Astrocyte (in vitro differentiated cells and primary cell): Measurements from ENCODE around the gene DLX3.

Source experiments
- EZH2 ChIP-seq: IDR thresholded peaks from 2 replicates; pipeline ENCODE4 v1.6.1; 2012; ENCODE audit warnings: mild to moderate bottlenecking, low read length, inconsistent platforms; ENCODE audit not compliant: insufficient read depth
- TF ChIP-seq, protein P1 (sequence below): IDR thresholded peaks from 2 replicates; pipeline ENCODE4 v1.5.1; 2011; ENCODE audit warnings: low read depth, mild to moderate bottlenecking, inconsistent platforms, low read length, moderate library complexity; ENCODE audit not compliant: insufficient read depth

DNA sequence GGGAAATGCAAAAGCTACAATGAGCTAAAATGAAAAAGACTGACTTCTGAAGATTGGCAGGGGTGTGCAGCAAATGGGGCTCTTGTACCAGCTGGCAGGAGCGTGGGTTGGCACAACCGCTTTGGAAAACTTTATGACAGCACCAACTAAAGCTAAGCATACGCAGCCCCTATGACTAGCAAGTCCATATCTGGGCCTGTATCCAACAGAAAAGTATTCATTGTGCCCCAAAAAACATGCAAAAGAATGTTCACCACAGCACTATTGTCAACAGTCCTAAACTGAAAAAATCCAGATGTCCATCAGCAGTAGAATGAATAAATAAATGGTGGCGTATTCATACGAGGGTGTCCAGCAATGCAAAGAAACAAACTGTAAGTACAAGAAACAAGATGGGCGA, 38.3 kb upstream of the DLX3 start:
- TF ChIP-seq, protein P1, sequence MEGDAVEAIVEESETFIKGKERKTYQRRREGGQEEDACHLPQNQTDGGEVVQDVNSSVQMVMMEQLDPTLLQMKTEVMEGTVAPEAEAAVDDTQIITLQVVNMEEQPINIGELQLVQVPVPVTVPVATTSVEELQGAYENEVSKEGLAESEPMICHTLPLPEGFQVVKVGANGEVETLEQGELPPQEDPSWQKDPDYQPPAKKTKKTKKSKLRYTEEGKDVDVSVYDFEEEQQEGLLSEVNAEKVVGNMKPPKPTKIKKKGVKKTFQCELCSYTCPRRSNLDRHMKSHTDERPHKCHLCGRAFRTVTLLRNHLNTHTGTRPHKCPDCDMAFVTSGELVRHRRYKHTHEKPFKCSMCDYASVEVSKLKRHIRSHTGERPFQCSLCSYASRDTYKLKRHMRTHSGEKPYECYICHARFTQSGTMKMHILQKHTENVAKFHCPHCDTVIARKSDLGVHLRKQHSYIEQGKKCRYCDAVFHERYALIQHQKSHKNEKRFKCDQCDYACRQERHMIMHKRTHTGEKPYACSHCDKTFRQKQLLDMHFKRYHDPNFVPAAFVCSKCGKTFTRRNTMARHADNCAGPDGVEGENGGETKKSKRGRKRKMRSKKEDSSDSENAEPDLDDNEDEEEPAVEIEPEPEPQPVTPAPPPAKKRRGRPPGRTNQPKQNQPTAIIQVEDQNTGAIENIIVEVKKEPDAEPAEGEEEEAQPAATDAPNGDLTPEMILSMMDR: no peak
- TF ChIP-seq EZH2: no peak
